SU-DHL-6 (cell line): ENCODE measurements around the gene PRKD1.

ENCODE experiments used
- H2AFZ ChIP-seq: fragments of 200-600 bp; sonication (generic); 2 replicates; pipeline ENCODE4 v1.6.1; 2014; ENCODE audit warnings: low read depth, mild to moderate bottlenecking, moderate library complexity, mixed read lengths, antibody characterized with exemption, low read length; ENCODE audit not compliant: severe bottlenecking
- H3F3A ChIP-seq: fragments of 200-600 bp; shearing (Covaris generic); 2 replicates; pipeline ENCODE4 v1.6.0; 2016; ENCODE audit warnings: antibody characterized with exemption, mild to moderate bottlenecking; ENCODE audit not compliant: insufficient read depth
- H3K27ac ChIP-seq: fragments of 200-600 bp; sonication (generic); 2 replicates; pipeline ENCODE4 v1.5.1; 2016; ENCODE audit warnings: low read depth, mild to moderate bottlenecking, low read length, moderate library complexity, mixed read lengths
- H3K27me3 ChIP-seq: fragments of 200-600 bp; sonication (generic), shearing (Covaris generic); 2 replicates; pipeline ENCODE4 v1.6.0; 2014; ENCODE audit warnings: mild to moderate bottlenecking, low read length
- H3K36me3 ChIP-seq: fragments of 200-600 bp; sonication (generic); 2 replicates; pipeline ENCODE4 v1.6.1; 2014; ENCODE audit warnings: mild to moderate bottlenecking, low read length, mixed read lengths
- H3K4me2 ChIP-seq: fragments of 300-600, 200-600 bp; shearing (Covaris generic), sonication (generic); 2 replicates; pipeline ENCODE4 v1.6.0; 2014; ENCODE audit warnings: low read length, low read depth, mild to moderate bottlenecking; ENCODE audit not compliant: poor library complexity, severe bottlenecking
- H3K4me3 ChIP-seq: fragments of 200-600 bp; sonication (generic); 2 replicates; pipeline ENCODE4 v1.5.1; 2014; ENCODE audit warnings: antibody characterized with exemption, low read length, mild to moderate bottlenecking, mixed read lengths; ENCODE audit not compliant: insufficient read depth, poor library complexity, severe bottlenecking
- H3K79me2 ChIP-seq: fragments of 200-600 bp; sonication (generic); 2 replicates; pipeline ENCODE4 v1.6.1; 2014; ENCODE audit warnings: mild to moderate bottlenecking, low read length, moderate library complexity; ENCODE audit not compliant: insufficient read depth
- H3K9ac ChIP-seq: fragments of 200-600 bp; sonication (generic); 2 replicates; pipeline ENCODE4 v1.7.0; 2014; ENCODE audit warnings: mild to moderate bottlenecking, low read length
- H3K9me2 ChIP-seq: fragments of 200-600 bp; sonication (generic); replicated peaks from 2 replicates; pipeline ENCODE4 v1.6.1; 2014; ENCODE audit warnings: low read length; ENCODE audit not compliant: insufficient read depth
- H3K9me3 ChIP-seq: fragments of 200-600 bp; sonication (generic); 2 replicates; pipeline ENCODE4 v1.6.1; 2014; ENCODE audit warnings: low read length, mixed read lengths; ENCODE audit not compliant: insufficient read depth
- H4K20me1 ChIP-seq: fragments of 200-600 bp; sonication (generic); 2 replicates; pipeline ENCODE4 v1.6.1; 2014; ENCODE audit warnings: low read depth, mild to moderate bottlenecking, antibody characterized with exemption, low read length, moderate library complexity, mixed read lengths
- CTCF ChIP-seq: fragments of 200-600 bp; sonication (generic); IDR thresholded peaks from one replicate; pipeline ENCODE4 v1.5.1; 2017; ENCODE audit warnings: antibody characterized with exemption, mild to moderate bottlenecking, low read length, moderate library complexity; ENCODE audit not compliant: insufficient read depth, poor library complexity, severe bottlenecking
- EZH2phosphoT487 ChIP-seq: fragments of 200-600 bp; sonication (generic), shearing (Covaris generic); conservative IDR thresholded peaks from 2 replicates; pipeline ENCODE4 v1.6.1; 2018; ENCODE audit warnings: mild to moderate bottlenecking, antibody characterized with exemption, low read length, moderate library complexity, mixed read lengths

The PRKD1 gene

DNA sequence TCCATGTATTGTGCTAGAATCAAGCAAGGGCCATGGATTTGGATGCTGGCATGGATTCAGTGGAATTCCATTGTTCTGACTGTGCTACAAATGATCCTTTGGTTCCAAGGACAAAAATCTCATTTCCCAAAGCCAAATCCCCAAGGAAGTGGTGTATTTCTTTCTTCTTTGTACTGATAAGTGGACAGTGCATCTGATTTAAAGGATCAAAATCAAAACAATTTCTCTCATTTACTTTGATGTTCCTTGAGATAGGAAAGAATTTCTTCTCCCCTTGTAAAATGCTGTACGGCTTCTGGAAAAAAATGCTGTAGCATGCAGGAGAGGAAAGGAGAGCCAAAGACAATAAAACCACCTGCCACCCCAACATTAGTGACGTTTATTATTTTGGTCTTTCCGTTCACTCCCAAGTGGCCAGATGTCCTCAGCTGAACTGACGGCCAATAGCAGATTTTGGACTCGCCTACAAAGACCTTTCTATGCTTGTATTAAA, 185.7 kb downstream of the PRKD1 start:
- no peak overlapping the region for H3K9ac ChIP-seq
- no peak overlapping the region for H3K27ac ChIP-seq
- H3K9me2 ChIP-seq = no peaks in the 10 kb centered on the region
- H3K27me3 ChIP-seq = no peaks in the 10 kb centered on the region
- TF ChIP-seq EZH2phosphoT487 = no peak
- no peak for TF ChIP-seq CTCF
- H2AFZ ChIP-seq = no peak overlapping the region
- no peaks in the 10 kb centered on the region for H3K36me3 ChIP-seq
- H3K79me2 ChIP-seq = no peaks in the 10 kb centered on the region
- no peak overlapping the region for H3K4me2 ChIP-seq
- H3F3A ChIP-seq = no peaks in the 10 kb centered on the region
- no peaks in the 10 kb centered on the region for H3K9me3 ChIP-seq
- H3K4me3 ChIP-seq = no peak overlapping the region
- no peaks in the 10 kb centered on the region for H4K20me1 ChIP-seq

DNA sequence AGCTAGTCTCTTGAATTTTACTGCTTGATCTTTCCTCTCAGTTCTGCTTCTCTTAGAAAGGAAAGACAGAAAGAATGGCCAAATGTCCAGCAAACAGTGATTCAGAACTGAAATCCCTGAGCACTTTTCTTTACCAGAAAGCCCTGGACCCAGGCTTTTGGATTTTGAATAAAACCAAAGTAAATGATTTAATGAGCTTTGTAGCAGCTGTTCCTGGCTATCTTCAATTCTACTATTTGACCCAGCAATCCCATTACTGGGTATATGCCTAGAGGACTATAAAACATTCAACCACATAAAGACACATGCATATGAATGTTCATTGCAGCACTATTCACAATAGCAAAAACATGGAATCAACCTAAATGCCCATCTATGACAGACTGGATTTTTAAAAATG, 187.2 kb downstream of the PRKD1 start:
- Histone ChIP-seq H3K9me2 (no peaks in the 10 kb centered on the region), H3K9ac (no peak overlapping the region), H3K4me3 (no peak overlapping the region), H3K27me3 (no peaks in the 10 kb centered on the region), H3K9me3 (no peaks in the 10 kb centered on the region), H3F3A (no peaks in the 10 kb centered on the region), H3K79me2 (no peaks in the 10 kb centered on the region), H4K20me1 (no peaks in the 10 kb centered on the region), H3K27ac (no peak overlapping the region), H3K36me3 (no peaks in the 10 kb centered on the region), H3K4me2 (no peak overlapping the region), H2AFZ (no peak overlapping the region)
- TF ChIP-seq EZH2phosphoT487 (no peak), CTCF (no peak)

DNA sequence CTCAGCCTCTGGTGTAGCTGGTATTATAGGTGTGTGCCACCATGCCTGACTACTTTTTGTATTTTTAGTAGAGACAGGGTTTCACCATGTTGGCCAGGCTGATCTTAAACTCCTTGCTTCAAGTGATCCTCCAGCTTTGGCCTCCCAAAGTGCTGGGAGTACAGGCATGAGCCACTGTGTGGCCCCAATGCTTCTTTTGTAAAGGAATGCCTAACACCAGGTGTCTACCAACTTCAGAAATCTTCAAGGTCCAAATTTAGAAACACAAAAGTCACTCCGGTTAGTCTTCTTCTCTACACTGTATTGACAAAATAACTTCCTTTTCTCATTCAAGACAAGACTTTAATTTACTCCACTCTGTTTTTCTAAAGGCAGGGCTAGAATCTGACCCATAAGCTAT, 188.7 kb downstream of the PRKD1 start:
- no peaks in the 10 kb centered on the region for H3F3A ChIP-seq
- no peak overlapping the region for H3K27ac ChIP-seq
- H3K79me2 ChIP-seq = no peaks in the 10 kb centered on the region
- H3K9me2 ChIP-seq = no peaks in the 10 kb centered on the region
- H3K9me3 ChIP-seq = no peaks in the 10 kb centered on the region
- H3K36me3 ChIP-seq = no peaks in the 10 kb centered on the region
- H4K20me1 ChIP-seq = no peaks in the 10 kb centered on the region
- TF ChIP-seq EZH2phosphoT487 (no peak), CTCF (no peak)
- no peak overlapping the region for H3K4me3 ChIP-seq
- peak overlapping the region; percentile 38 for H3K4me2 ChIP-seq
- H3K9ac ChIP-seq = no peak overlapping the region
- no peak overlapping the region for H2AFZ ChIP-seq
- H3K27me3 ChIP-seq = no peaks in the 10 kb centered on the region
